ENCODE data around the gene DACH2. TPM values are rescaled to one million over a fixed set of nuclear protein-coding genes. Genes with fewer than 3 reads are reported as not detected.

Gene DACH2
- total RNA-seq, 1 experiment from 2014 or later = 1.0 TPM

- no peaks in the 10 kb centered on the region for H3K27me3 ChIP-seq (ENCODE audit: insufficient read depth, low read length)
- no peak overlapping the region for H3K4me3 Mint-ChIP-seq
- H3K79me2 ChIP-seq (ENCODE audit: insufficient read depth, low read length) = no peaks in the 10 kb centered on the region
- no peak overlapping the region for H3K27ac ChIP-seq (ENCODE audit: insufficient read length, low read depth, low read length)
- no peak overlapping the region for H4K8ac ChIP-seq (replicated peaks; ENCODE audit: insufficient read length, low read depth, low read length)
- H3K4me1 ChIP-seq (ENCODE audit: insufficient read depth, low read length) = no peaks in the 10 kb centered on the region
- H3K9me3 Mint-ChIP-seq = peaks cover 0 to 9% of the 10 kb centered on the region in 2 experiments; a peak in 2 of 5 replicates
- no peak overlapping the region for H3K14ac ChIP-seq (ENCODE audit: insufficient read depth, low read length)
- no peak overlapping the region for H3K27ac Mint-ChIP-seq
- no peaks in the 10 kb centered on the region for H3K36me3 Mint-ChIP-seq (ENCODE audit: insufficient read depth in 1 of 3, low read depth in 3 of 3)
- no peak overlapping the region for H3K9ac ChIP-seq (ENCODE audit: extremely low read depth, insufficient read length, low read length)
- no peak overlapping the region for H2BK20ac ChIP-seq (ENCODE audit: low read depth, low read length, poor library complexity, severe bottlenecking)
- H2AK5ac ChIP-seq (ENCODE audit: insufficient read length, low read length) = no peak overlapping the region
- peak; percentile 26 for DNase-seq
- no peaks in the 10 kb centered on the region for H3K79me1 ChIP-seq (ENCODE audit: insufficient read depth, low read depth, low read length, poor library complexity, severe bottlenecking)
- H3K9me3 ChIP-seq (ENCODE audit: control insufficient read depth, low read depth, low read length) = no peaks in the 10 kb centered on the region
- no peak overlapping the region for H2BK12ac ChIP-seq (ENCODE audit: insufficient read length, low read depth, low read length)
- H3K56ac ChIP-seq (ENCODE audit: insufficient read length, low read depth, low read length) = no peak overlapping the region
- H2BK5ac ChIP-seq (ENCODE audit: insufficient read length, low read length) = no peak overlapping the region
- H4K20me1 ChIP-seq (ENCODE audit: control insufficient read depth, insufficient read depth, insufficient read length) = no peaks in the 10 kb centered on the region
- H2AFZ ChIP-seq (ENCODE audit: low read length) = no peak overlapping the region
- no peak overlapping the region for H2BK15ac ChIP-seq (ENCODE audit: low read depth, low read length)
- peaks cover 0 to 4% of the 10 kb centered on the region in 2 experiments; a peak in 2 of 4 replicates for H3K4me1 Mint-ChIP-seq
- no peak overlapping the region for H4K5ac ChIP-seq (ENCODE audit: insufficient read length, low read depth, low read length)
- no peak overlapping the region for H3K4ac ChIP-seq (ENCODE audit: low read depth, low read length)
- no peaks in the 10 kb centered on the region for H3K23me2 ChIP-seq (ENCODE audit: insufficient read length, low read depth, low read length, poor library complexity, severe bottlenecking)
- no peaks in the 10 kb centered on the region for H3K27me3 Mint-ChIP-seq (ENCODE audit: low read depth)
- H3K4me2 ChIP-seq (ENCODE audit: insufficient read depth, insufficient read length, low read length) = no peak overlapping the region
- TF ChIP-seq CTCF (conservative IDR thresholded peaks at IDR 0.05) = no peak
- H3K23ac ChIP-seq (ENCODE audit: insufficient read length, low read depth, low read length) = no peak overlapping the region
- H3T11ph ChIP-seq (ENCODE audit: low read length) = no peak overlapping the region
- H3K18ac ChIP-seq (ENCODE audit: insufficient read length, low read depth, low read length) = no peak overlapping the region
- no CpG with 5 or more reads among the region's 11 CpGs for WGBS (ENCODE audit: extremely low coverage, insufficient read length, low lambda C conversion rate)
- H4K91ac ChIP-seq (ENCODE audit: insufficient read length, low read depth, low read length) = no peak overlapping the region
- no peak overlapping the region for H2BK120ac ChIP-seq (ENCODE audit: low read depth, low read length, poor library complexity, severe bottlenecking)
Measured at GRCh38 chrX:86349115-86349514, 200.9 kb downstream of the DACH2 start.
